ENCODE measurements around the gene TRIM62.

TRIM62 gene

GRCh38 chr1:33167650-33168447, 14.0 kb downstream of the TRIM62 start:
- DNase-seq (ENCODE audit: low read depth): no peak
- H3K4me3 ChIP-seq (ENCODE audit: low read length): no peak overlapping the region
- TF ChIP-seq CTCF (conservative IDR thresholded peaks at IDR 0.05; ENCODE audit: low read length): no peak

GRCh38 chr1:33165809-33166208, 16.0 kb downstream of the TRIM62 start:
- DNase-seq (ENCODE audit: low read depth): no peak
- H3K4me3 ChIP-seq (ENCODE audit: low read length): no peak overlapping the region
- TF ChIP-seq CTCF (conservative IDR thresholded peaks at IDR 0.05; ENCODE audit: low read length): no peak

GRCh38 chr1:33165209-33165608, 16.6 kb downstream of the TRIM62 start:
- no peak for TF ChIP-seq CTCF (conservative IDR thresholded peaks at IDR 0.05; ENCODE audit: low read length)
- no peak overlapping the region for H3K4me3 ChIP-seq (ENCODE audit: low read length)
- DNase-seq (ENCODE audit: low read depth): no peak

GRCh38 chr1:33163621-33164519, 18.0 kb downstream of the TRIM62 start:
- DNase-seq (ENCODE audit: low read depth): no peak
- no peak overlapping the region for H3K4me3 ChIP-seq (ENCODE audit: low read length)
- TF ChIP-seq CTCF (conservative IDR thresholded peaks at IDR 0.05; ENCODE audit: low read length): no peak

GRCh38 chr1:33162141-33162540, 19.7 kb downstream of the TRIM62 start:
- TF ChIP-seq CTCF (conservative IDR thresholded peaks at IDR 0.05; ENCODE audit: low read length): no peak
- DNase-seq (ENCODE audit: low read depth): no peak
- H3K4me3 ChIP-seq (ENCODE audit: low read length): no peak overlapping the region

- DNase-seq (ENCODE audit: low read depth): no peak
- TF ChIP-seq CTCF (conservative IDR thresholded peaks at IDR 0.05; ENCODE audit: low read length): no peak
- no peak overlapping the region for H3K4me3 ChIP-seq (ENCODE audit: low read length)
Measured at GRCh38 chr1:33161061-33161681, 20.7 kb downstream of the TRIM62 start.
